ENCODE data around the gene CARD19. TPM values are rescaled to one million over a fixed set of nuclear protein-coding genes. Genes with fewer than 3 reads are reported as not detected.

CARD19 gene
- 27.1 TPM for total RNA-seq
- long read RNA-seq, partial matches to known transcripts: 0 of 17 reads
- long read RNA-seq, other reads (novel, unspliced or antisense): 8 of 17 reads

- intact Hi-C loops (cut with DNase I): loop anchor here (2.0 to 5.0 kb wide), 2 partner anchors 36 to 357 kb away; partner anchors contain the start of genes FAM120AOS and NINJ1
- DNase-seq (ENCODE audit: missing footprints): no peak
Observed at GRCh38 chr9:93096131-93096802, at the start of gene CARD19. Gene CARD19, plus strand, starts transcription at chr9:93096217. Its CDS starts 129 bp downstream, at chr9:93096346.

GRCh38 chr9:93048566-93049448 lies 47.2 kb upstream of the CARD19 start:
- peak; percentile 7 for DNase-seq (ENCODE audit: missing footprints)
- no peak for ATAC-seq
- intact Hi-C loops (cut with DNase I): no loop called here

More at GRCh38 chr9:93096131-93096802, at the start of gene CARD19:
- ATAC-seq: no peak

GRCh38 chr9:93049491-93049890 lies 46.5 kb upstream of the CARD19 start:
- intact Hi-C loops (cut with DNase I): no loop called here
- no peak for ATAC-seq
- DNase-seq (ENCODE audit: missing footprints): no peak

GRCh38 chr9:93050231-93050630 lies 45.8 kb upstream of the CARD19 start:
- ATAC-seq: no peak
- intact Hi-C loops (cut with DNase I): no loop called here
- no peak for DNase-seq (ENCODE audit: missing footprints)

- DNase-seq (ENCODE audit: missing footprints): no peak
- ATAC-seq: peak; percentile 80
- intact Hi-C loops (cut with DNase I): no loop called here
Observed at GRCh38 chr9:93051680-93052089, 44.3 kb upstream of the CARD19 start.

GRCh38 chr9:93052791-93053540 lies 43.1 kb upstream of the CARD19 start:
- ATAC-seq (no peak), DNase-seq (ENCODE audit: missing footprints) (no peak)
- intact Hi-C loops (cut with DNase I): no loop called here

- no peak for ATAC-seq
- intact Hi-C loops (cut with DNase I): no loop called here
- DNase-seq (ENCODE audit: missing footprints): no peak
Observed at GRCh38 chr9:93053781-93054331, 42.2 kb upstream of the CARD19 start.

- DNase-seq (ENCODE audit: missing footprints) (no peak), ATAC-seq (no peak)
- intact Hi-C loops (cut with DNase I): no loop called here
Observed at GRCh38 chr9:93054758-93055704, 41.0 kb upstream of the CARD19 start.

- intact Hi-C loops (cut with DNase I): no loop called here
- ATAC-seq (no peak), DNase-seq (ENCODE audit: missing footprints) (no peak)
Observed at GRCh38 chr9:93057042-93057702, 38.8 kb upstream of the CARD19 start.

- DNase-seq (ENCODE audit: missing footprints): no peak
- intact Hi-C loops (cut with DNase I): no loop called here
- ATAC-seq: no peak
Observed at GRCh38 chr9:93057703-93058354, 38.2 kb upstream of the CARD19 start.

GRCh38 chr9:93058355-93059010 lies 37.5 kb upstream of the CARD19 start, which contains the start of gene SUSD3:
Gene SUSD3, plus strand, starts transcription at chr9:93058701. Its CDS starts 42 bp downstream, at chr9:93058743.
- ATAC-seq (peak; percentile 53), DNase-seq (ENCODE audit: missing footprints) (peak; percentile 86)
- intact Hi-C loops (cut with DNase I): no loop called here

- intact Hi-C loops (cut with DNase I): no loop called here
- DNase-seq (ENCODE audit: missing footprints) (peak; percentile 79), ATAC-seq (no peak)
Observed at GRCh38 chr9:93059011-93059714, 36.9 kb upstream of the CARD19 start.

- no peak for DNase-seq (ENCODE audit: missing footprints)
- intact Hi-C loops (cut with DNase I): no loop called here
- no peak for ATAC-seq
Observed at GRCh38 chr9:93059715-93060578, 36.1 kb upstream of the CARD19 start.

- DNase-seq (ENCODE audit: missing footprints) (no peak), ATAC-seq (no peak)
- intact Hi-C loops (cut with DNase I): no loop called here
Observed at GRCh38 chr9:93060746-93061259, 35.2 kb upstream of the CARD19 start.
